Kidney (tissue), 14 donors: ENCODE measurements around the gene ECSCR. TPM values are rescaled to one million over a fixed set of nuclear protein-coding genes. Genes with fewer than 3 reads are reported as not detected.
"Not testable (repeated sequence)": the region's sequence is repeated elsewhere in the genome, so short reads cannot be mapped to it uniquely, and the experiment has no call there.

ENCODE experiments used
- DNase-seq, 5 donors: peaks; one replicate each; pipeline ENCODE4 v3.0.0-alpha.2; 2013 to 2020
- FAIRE-seq: peaks from 2 replicates; lab custom pipeline; 2012; peaks lifted over from hg19 to GRCh38; lab: Jason Lieb, UNC
- H3K27ac ChIP-seq, 2 donors: one replicate each; pipeline ENCODE4 v1.7.0; 2013; ENCODE audit warnings: low read depth in 2 of 2, low read length in 2 of 2, inconsistent platforms in 1 of 2
- H3K27me3 ChIP-seq: one replicate; pipeline ENCODE4 v1.7.1; 2013; ENCODE audit warnings: low read length, inconsistent platforms; ENCODE audit not compliant: control insufficient read depth, insufficient read depth
- H3K36me3 ChIP-seq, 3 donors: one replicate each; pipeline versions ENCODE4 v1.7.0 to v1.7.1; 2013; ENCODE audit warnings: low read length in 3 of 3, control low read depth in 1 of 3, inconsistent platforms in 1 of 3; ENCODE audit not compliant: insufficient read depth in 3 of 3, control insufficient read depth in 2 of 3
- H3K4me1 ChIP-seq, 3 donors: one replicate each; pipeline versions ENCODE4 v1.7.0 to v1.7.1; 2013; ENCODE audit warnings: low read length in 3 of 3, inconsistent platforms in 1 of 3, low read depth in 1 of 3; ENCODE audit not compliant: control insufficient read depth in 2 of 3, insufficient read depth in 2 of 3
- H3K4me3 ChIP-seq, 3 donors: one replicate each; pipeline versions ENCODE4 v1.7.0 to v1.8.1; 2013; ENCODE audit warnings: low read length in 3 of 3, control low read depth in 1 of 3, inconsistent platforms in 1 of 3
- H3K9ac ChIP-seq, 3 donors: one replicate each; pipeline versions ENCODE4 v1.7.0 to v1.7.1; 2013; ENCODE audit warnings: low read length in 3 of 3, control low read depth in 1 of 3, inconsistent platforms in 1 of 3
- H3K9me3 ChIP-seq, 3 donors: one replicate each; pipeline versions ENCODE4 v1.7.0 to v1.7.1; 2013; ENCODE audit warnings: low read length in 3 of 3, control low read depth in 1 of 3, inconsistent platforms in 1 of 3; ENCODE audit not compliant: control insufficient read depth in 2 of 3, insufficient read depth in 1 of 3
- CTCF ChIP-seq: IDR thresholded peaks from 3 replicates; pipeline ENCODE4 v1.5.1; 2012; ENCODE audit warnings: mild to moderate bottlenecking, moderate library complexity, borderline replicate concordance; ENCODE audit not compliant: insufficient read depth; ENCODE audit errors: extremely low read depth
- intact Hi-C: fragments of 100-400 bp; cut with DNase I; formaldehyde crosslinking; loops from one replicate; pipeline ENCODE4 v1.11.1; 2022
- polyA plus RNA-seq: library from polyadenylated mRNA; stranded (reverse); fragments of 350-450 nt; fragmentation: Illumina TruSeq; extraction: RNeasy Lipid Tissue Mini Kit (QIAGEN cat#74804); gene quantifications from one replicate; pipeline ENCODE4 v1.2.3, GENCODE V29; 2014; ENCODE audit warnings: low read depth, low replicate concordance; ENCODE audit not compliant: insufficient read depth
- total RNA-seq: library from RNA; stranded (reverse); fragmentation: NEBNext Ultra II Directional; extraction: Animal tissue kit (Norgen Biotek cat#: 25700); gene quantifications from one replicate; pipeline ENCODE4 v1.2.1, GENCODE V29; 2021
- donor health status: control.
- donor health status: control.
- donor health status: control.
- donor health status: control.
- donor health status: control.
- donor health status: DM: yes; HTN: yes; CAD: no.
- donor health status: Normal renal cell carcinoma (clear cell type).

Gene ECSCR
- total and polyA plus RNA-seq, 2 donors from 2014 or later = 31.9 to 34.9 TPM

GRCh38 chr5:139446956-139447779 lies 15.4 kb downstream of the ECSCR start:
- TF ChIP-seq CTCF = no peak
- H3K9me3 ChIP-seq = no peaks in the 10 kb centered on the region
- no peak for FAIRE-seq
- H3K36me3 ChIP-seq = no peaks in the 10 kb centered on the region
- no peaks in the 10 kb centered on the region for H3K27me3 ChIP-seq
- H3K4me3 ChIP-seq = no peak overlapping the region
- no peak overlapping the region for H3K27ac ChIP-seq
- H3K4me1 ChIP-seq = no peaks in the 10 kb centered on the region
- H3K9ac ChIP-seq = no peak overlapping the region
- intact Hi-C loops = no loop called here
- no peak for DNase-seq

DNA sequence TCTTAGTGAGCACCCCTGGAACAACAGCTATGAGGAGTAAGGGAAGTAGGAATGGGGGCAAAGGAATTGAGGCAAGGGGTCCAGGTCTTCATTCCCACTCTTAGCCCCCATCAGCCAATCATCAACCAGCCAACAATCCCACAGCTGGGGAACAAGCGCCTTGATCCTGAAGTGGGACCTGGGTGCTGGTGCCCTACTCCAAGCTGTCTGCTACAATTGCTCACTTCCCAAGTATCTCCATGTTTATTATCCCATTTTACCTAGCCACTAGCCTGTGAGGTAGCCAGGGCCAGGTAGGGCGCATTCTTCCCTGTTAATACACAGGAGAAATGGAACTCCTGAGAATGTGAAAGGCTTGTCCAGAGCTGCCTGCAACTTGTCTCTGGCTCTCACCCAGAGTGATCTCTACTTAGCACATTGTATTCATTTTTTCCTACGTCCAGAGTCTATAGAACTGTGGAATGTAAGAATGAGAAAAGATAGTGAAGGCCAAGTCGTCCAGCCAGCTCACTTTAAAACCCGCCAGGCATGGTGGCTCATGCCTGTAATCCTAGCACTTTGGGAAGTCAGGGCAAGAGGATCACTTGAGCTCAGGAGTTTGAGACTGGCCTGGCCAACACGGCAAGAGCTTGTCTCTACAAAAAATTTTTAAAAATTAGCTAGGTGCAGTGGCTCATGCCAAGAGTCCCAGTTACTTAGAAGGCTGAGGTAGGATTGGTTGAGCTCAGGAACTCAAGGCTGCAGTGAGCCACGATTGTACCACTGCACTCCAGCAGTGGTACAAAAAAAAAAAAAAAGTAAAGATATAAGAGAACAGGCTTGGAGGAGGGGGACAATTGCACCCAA lies 17.0 kb downstream of the ECSCR start:
- intact Hi-C loops = no loop called here
- no peaks in the 10 kb centered on the region for H3K9me3 ChIP-seq
- DNase-seq (no peak), FAIRE-seq (no peak)
- no peak overlapping the region for H3K4me3 ChIP-seq
- no peak overlapping the region for H3K9ac ChIP-seq
- no peaks in the 10 kb centered on the region for H3K36me3 ChIP-seq
- H3K27me3 ChIP-seq = no peaks in the 10 kb centered on the region
- H3K27ac ChIP-seq = no peak overlapping the region
- TF ChIP-seq CTCF = no peak
- no peaks in the 10 kb centered on the region for H3K4me1 ChIP-seq

GRCh38 chr5:139443831-139444453 lies 18.6 kb downstream of the ECSCR start:
- no peak overlapping the region for H3K27ac ChIP-seq
- TF ChIP-seq CTCF = no peak
- H3K27me3 ChIP-seq = no peaks in the 10 kb centered on the region
- no peak overlapping the region for H3K4me3 ChIP-seq
- H3K4me1 ChIP-seq = peaks cover 0 to 6% (median 4%) of the 10 kb centered on the region in 3 donors
- peak in 3 of 5 donors; percentile 31 to 56 (median 42) for DNase-seq
- no peaks in the 10 kb centered on the region for H3K36me3 ChIP-seq
- intact Hi-C loops = no loop called here
- FAIRE-seq = no peak
- H3K9ac ChIP-seq = no peak overlapping the region
- no peaks in the 10 kb centered on the region for H3K9me3 ChIP-seq

DNA sequence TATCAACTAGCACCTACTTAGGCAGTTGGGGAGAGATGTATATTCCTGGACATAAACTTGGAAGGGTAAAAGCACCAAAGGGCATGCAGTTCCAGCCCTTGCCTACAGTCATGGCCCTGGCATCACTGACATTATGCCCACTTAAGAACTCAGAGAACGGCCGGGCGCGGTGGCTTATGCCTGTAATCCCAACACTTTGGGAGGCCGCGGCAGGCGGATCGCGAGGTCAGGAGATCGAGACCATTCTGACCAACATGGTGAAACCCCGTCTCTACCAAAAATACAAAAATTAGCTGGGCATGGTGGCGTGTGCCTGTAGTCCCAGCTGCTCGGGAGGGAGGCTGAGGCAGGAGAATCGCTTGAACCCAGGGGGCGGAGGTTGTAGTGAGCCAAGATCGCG lies 22.1 kb downstream of the ECSCR start:
- H3K9ac ChIP-seq, H3K36me3 ChIP-seq, H3K27ac ChIP-seq, H3K27me3 ChIP-seq, FAIRE-seq, DNase-seq, H3K4me3 ChIP-seq, H3K9me3 ChIP-seq, intact Hi-C loops: not testable (repeated sequence)
- peaks cover 0 to 11% (median 8%) of the 10 kb centered on the region in 3 donors for H3K4me1 ChIP-seq
